Hair follicle dermal papilla cell (primary cell): Measurements from ENCODE around the gene LY6G6D. TPM values are rescaled to one million over a fixed set of nuclear protein-coding genes. Genes with fewer than 3 reads are reported as not detected.

ENCODE experiments used
- small RNA-seq: library from RNA; depleted of rRNA; stranded (forward); fragments of <200 nt; gene quantifications from one replicate; pipeline ENCODE3, GENCODE V24; 2012
- total RNA-seq: library from RNA; depleted of rRNA; stranded (reverse); fragments of >200 nt; gene quantifications from 2 replicates; pipeline ENCODE4 v1.2.3, GENCODE V29; 2012

LY6G6D gene
- total RNA-seq, 1 donor: not detected

Small RNA genes within 50 kb of the gene (small RNA-seq; reads per million reads assigned to genes)
- not detected for gene LY6G6D
- gene MIR4646: not detected
- not detected for gene MSH5-SAPCD1
- gene RNU6-850P: not detected
- gene SAPCD1: not detected

Other genes starting within 250 kb of the LY6G6D start
- gene MICB, start 217.2 kb upstream of the LY6G6D start, total RNA-seq: 12.9 and 15.9 TPM in 2 replicates
- not detected in 2 replicates for gene MCCD1, start 186.4 kb upstream of the LY6G6D start, total RNA-seq
- 309 and 338 TPM in 2 replicates for gene DDX39B, start 173.3 kb upstream of the LY6G6D start, total RNA-seq
- gene ATP6V1G2, start 168.7 kb upstream of the LY6G6D start, total RNA-seq: 3.4 and 5.7 TPM in 2 replicates
- gene NFKBIL1, start 167.7 kb upstream of the LY6G6D start, total RNA-seq: 23.2 and 33.2 TPM in 2 replicates
- not detected in 2 replicates for gene LTA, start 143.1 kb upstream of the LY6G6D start, total RNA-seq
- 0.16 TPM in 1 of 2 replicates, not detected in the other for gene TNF, start 139.8 kb upstream of the LY6G6D start, total RNA-seq
- gene LTB, start 132.9 kb upstream of the LY6G6D start, total RNA-seq: not detected in 2 replicates
- not detected in 2 replicates for gene LST1, start 129.1 kb upstream of the LY6G6D start, total RNA-seq
- gene NCR3, start 122.3 kb upstream of the LY6G6D start, total RNA-seq: not detected in 2 replicates
- not detected in 2 replicates for gene AIF1, start 100.1 kb upstream of the LY6G6D start, total RNA-seq
- 85.5 and 86.8 TPM in 2 replicates for gene PRRC2A, start 94.6 kb upstream of the LY6G6D start, total RNA-seq
- 203 and 221 TPM in 2 replicates for gene BAG6, start 62.7 kb upstream of the LY6G6D start, total RNA-seq
- gene APOM, start 59.5 kb upstream of the LY6G6D start, total RNA-seq: 0.65 and 1.2 TPM in 2 replicates
- 24.4 and 24.5 TPM in 2 replicates for gene C6orf47, start 54.6 kb upstream of the LY6G6D start, total RNA-seq
- 18.5 and 18.8 TPM in 2 replicates for gene GPANK1, start 50.4 kb upstream of the LY6G6D start, total RNA-seq
- gene CSNK2B, start 49.3 kb upstream of the LY6G6D start, total RNA-seq: 117 and 141 TPM in 2 replicates
- 6.3 and 8.4 TPM in 2 replicates for gene LY6G5B, start 45.4 kb upstream of the LY6G6D start, total RNA-seq
- gene LY6G5C, start 34.3 kb upstream of the LY6G6D start, total RNA-seq: 0.16 TPM in 1 of 2 replicates, not detected in the other
- gene ABHD16A, start 12.0 kb upstream of the LY6G6D start, total RNA-seq: 32.8 and 40.7 TPM in 2 replicates
- gene LY6G6F, start 8.5 kb upstream of the LY6G6D start, total RNA-seq: not detected in 2 replicates
- gene LY6G6C, start 6.4 kb downstream of the LY6G6D start, total RNA-seq: not detected in 2 replicates
- gene MPIG6B, start 8.0 kb downstream of the LY6G6D start, total RNA-seq: not detected in 2 replicates
- gene DDAH2, start 14.0 kb downstream of the LY6G6D start, total RNA-seq: 62.3 and 78.3 TPM in 2 replicates
- 499 and 664 TPM in 2 replicates for gene CLIC1, start 21.2 kb downstream of the LY6G6D start, total RNA-seq
- gene MSH5, start 24.7 kb downstream of the LY6G6D start, total RNA-seq: 9.6 and 11.7 TPM in 2 replicates
- gene SAPCD1, start 47.3 kb downstream of the LY6G6D start, total RNA-seq: 0.61 TPM in 1 of 2 replicates, not detected in the other
- gene VWA7, start 62.0 kb downstream of the LY6G6D start, total RNA-seq: under 0.01 and 0.97 TPM in 2 replicates
- 48.5 and 60.0 TPM in 2 replicates for gene VARS1, start 80.4 kb downstream of the LY6G6D start, total RNA-seq
- 15.1 and 19.4 TPM in 2 replicates for gene LSM2, start 91.6 kb downstream of the LY6G6D start, total RNA-seq
- gene HSPA1L, start 99.9 kb downstream of the LY6G6D start, total RNA-seq: 0.73 and 0.97 TPM in 2 replicates
- gene HSPA1A, start 100.2 kb downstream of the LY6G6D start, total RNA-seq: 148 and 178 TPM in 2 replicates
- gene HSPA1B, start 112.4 kb downstream of the LY6G6D start, total RNA-seq: 149 and 152 TPM in 2 replicates
- 74.3 and 76.3 TPM in 2 replicates for gene NEU1, start 147.5 kb downstream of the LY6G6D start, total RNA-seq
- gene SLC44A4, start 163.6 kb downstream of the LY6G6D start, total RNA-seq: not detected in 2 replicates
- 55.6 and 57.8 TPM in 2 replicates for gene EHMT2, start 182.3 kb downstream of the LY6G6D start, total RNA-seq
- gene ZBTB12, start 186.7 kb downstream of the LY6G6D start, total RNA-seq: 2.3 and 4.4 TPM in 2 replicates
- gene C2, start 212.4 kb downstream of the LY6G6D start, total RNA-seq: 2.1 and 3.3 TPM in 2 replicates
- gene CFB, start 230.7 kb downstream of the LY6G6D start, total RNA-seq: 13.5 and 31.3 TPM in 2 replicates
- gene NELFE, start 243.6 kb downstream of the LY6G6D start, total RNA-seq: 81.9 and 97.9 TPM in 2 replicates
- gene SKIC2, start 243.8 kb downstream of the LY6G6D start, total RNA-seq: 47.5 and 61.8 TPM in 2 replicates